SK-N-SH (cell line): ENCODE measurements around the gene RASSF1. TPM values are rescaled to one million over a fixed set of nuclear protein-coding genes. Genes with fewer than 3 reads are reported as not detected.

Experiments
- CTCF ChIA-PET: fragments of 300-600, 350-600 bp; formaldehyde crosslinking; extraction: SDS; loops from one replicate; lab custom pipeline; 2021; lab: Yijun Ruan, JAX
- POLR2A ChIA-PET: fragments of 350-600 bp; sonication (Branson Sonifier 250); formaldehyde crosslinking; extraction: SDS; loops from one replicate; lab custom pipeline; 2020; ENCODE audit warnings: antibody characterized with exemption, inconsistent platforms; lab: Yijun Ruan, JAX
- DNase-seq: peaks from one replicate; pipeline ENCODE4 v3.0.0; 2012
- H2AFZ ChIP-seq: fragments of 200-600 bp; sonication (generic); 2 replicates; pipeline ENCODE4 v1.8.1; 2016; ENCODE audit warnings: antibody characterized with exemption, mild to moderate bottlenecking, low read depth
- H3F3A ChIP-seq: fragments of 200-600 bp; sonication (generic); replicated peaks from 2 replicates; pipeline ENCODE3; 2016; ENCODE audit warnings: antibody characterized with exemption, mild to moderate bottlenecking; ENCODE audit not compliant: insufficient read depth
- H3K27ac ChIP-seq, 2 experiments: fragments of 200-500 bp in 1 of 2; fragments of 200-600 bp in 1 of 2; sonication (Bioruptor generic) in 1 of 2; sonication (generic), shearing (Covaris generic) in 1 of 2; 2 replicates each; pipeline versions ENCODE4 v1.5.1 to v1.6.1; 2014 to 2016; ENCODE audit warnings: low read depth in 2 of 2, inconsistent platforms in 1 of 2, low read length in 1 of 2, mild to moderate bottlenecking in 1 of 2, mixed read lengths in 1 of 2
- H3K27me3 ChIP-seq: fragments of 200-600 bp; sonication (generic), shearing (Covaris generic); 2 replicates; pipeline ENCODE4 v1.6.1; 2016; ENCODE audit warnings: mixed run types; ENCODE audit not compliant: insufficient read depth
- H3K36me3 ChIP-seq, 2 experiments: fragments of 200-500 bp in 1 of 2; fragments of 200-600 bp in 1 of 2; sonication (Bioruptor generic) in 1 of 2; sonication (generic) in 1 of 2; replicated peaks in 1 of 2; 2 replicates each; pipeline versions ENCODE3 to v1.5.1; 2014 to 2016; ENCODE audit warnings: low read length in 1 of 2, mild to moderate bottlenecking in 1 of 2; ENCODE audit not compliant: insufficient read depth in 2 of 2, control insufficient read depth in 1 of 2
- H3K4me1 ChIP-seq, 2 experiments: fragments of 200-500 bp in 1 of 2; fragments of 200-600 bp in 1 of 2; sonication (Bioruptor generic) in 1 of 2; sonication (generic), shearing (Covaris generic) in 1 of 2; 2 replicates each; pipeline versions ENCODE4 v1.5.1 to v1.6.1; 2014 to 2016; ENCODE audit warnings: low read depth in 1 of 2, low read length in 1 of 2, mixed run types in 1 of 2; ENCODE audit not compliant: insufficient read depth in 2 of 2, control insufficient read depth in 1 of 2
- H3K4me2 ChIP-seq: fragments of 200-600 bp; sonication (generic), shearing (Covaris generic); 2 replicates; pipeline ENCODE4 v1.6.1; 2017; ENCODE audit warnings: mixed run types
- H3K4me3 ChIP-seq, 2 experiments: fragments of 200-500 bp in 1 of 2; fragments of 200-600 bp in 1 of 2; sonication (Bioruptor generic) in 1 of 2; sonication (generic), shearing (Covaris generic) in 1 of 2; 2 replicates each; pipeline versions ENCODE4 v1.5.1 to v1.8.1; 2014 to 2016; ENCODE audit warnings: low read depth in 2 of 2, inconsistent platforms in 1 of 2, low read length in 1 of 2, mild to moderate bottlenecking in 1 of 2, mixed read lengths in 1 of 2, moderate library complexity in 1 of 2
- H3K79me2 ChIP-seq: fragments of 200-600 bp; sonication (generic); 2 replicates; pipeline ENCODE4 v1.8.1; 2017; ENCODE audit warnings: mild to moderate bottlenecking; ENCODE audit not compliant: insufficient read depth
- H3K9ac ChIP-seq: fragments of 200-600 bp; sonication (generic); 2 replicates; pipeline ENCODE4 v1.6.1; 2017; ENCODE audit warnings: mixed run types
- H3K9me2 ChIP-seq: fragments of 200-600 bp; sonication (generic); 2 replicates; pipeline ENCODE4 v1.6.1; 2017; ENCODE audit warnings: mixed run types
- H3K9me3 ChIP-seq: fragments of 200-600 bp; sonication (generic); 2 replicates; pipeline ENCODE4 v1.6.1; 2017; ENCODE audit warnings: mixed run types, mild to moderate bottlenecking, moderate library complexity
- H4K20me1 ChIP-seq: fragments of 200-600 bp; sonication (generic); 2 replicates; pipeline ENCODE4 v1.6.1; 2017; ENCODE audit warnings: mild to moderate bottlenecking, mixed run types; ENCODE audit not compliant: insufficient read depth
- ELF1 ChIP-seq: IDR thresholded peaks from 2 replicates; pipeline ENCODE4 v1.4.0; 2012
- EP300 ChIP-seq, 2 experiments: IDR thresholded peaks; 2 replicates each; pipeline versions ENCODE4 v1.4.0 to v1.6.1; 2012; ENCODE audit warnings: borderline replicate concordance in 1 of 2, low read depth in 1 of 2, low read length in 1 of 2
- FOSL2 ChIP-seq: IDR thresholded peaks from 2 replicates; pipeline ENCODE4 v1.4.0; 2012; ENCODE audit warnings: low read depth, mild to moderate bottlenecking, moderate library complexity, borderline replicate concordance
- FOXJ3 ChIP-seq: sonication (generic); formaldehyde crosslinking; IDR thresholded peaks from 2 replicates; pipeline ENCODE4 v1.5.1; 2020; ENCODE audit warnings: mild to moderate bottlenecking, missing genetic modification reagents
- FOXM1 ChIP-seq: IDR thresholded peaks from 2 replicates; pipeline ENCODE4 v1.4.0; 2012; ENCODE audit warnings: low read depth, mild to moderate bottlenecking
- MXI1 ChIP-seq: IDR thresholded peaks from 2 replicates; pipeline ENCODE4 v1.6.1; 2012; ENCODE audit warnings: mild to moderate bottlenecking, low read depth, low read length, improper control_type of control experiment
- NRF1 ChIP-seq: IDR thresholded peaks from 2 replicates; pipeline ENCODE4 v1.6.1; 2012; ENCODE audit warnings: low read depth, mild to moderate bottlenecking, low read length
- POLR2AphosphoS5 ChIP-seq: IDR thresholded peaks from 2 replicates; pipeline ENCODE4 v1.6.1; 2012; ENCODE audit warnings: low read depth, low read length
- RAD21 ChIP-seq: IDR thresholded peaks from 2 replicates; pipeline ENCODE4 v1.6.1; 2012; ENCODE audit warnings: mild to moderate bottlenecking, low read length
- RCOR1 ChIP-seq: fragments of 150-350 bp; IDR thresholded peaks from 2 replicates; pipeline ENCODE4 v1.6.1; 2017; ENCODE audit warnings: antibody characterized with exemption, low read length
- REST ChIP-seq: IDR thresholded peaks from 2 replicates; pipeline ENCODE4 v1.6.1; 2012; ENCODE audit warnings: mild to moderate bottlenecking, low read depth, low read length, moderate library complexity
- RFX5 ChIP-seq: IDR thresholded peaks from 2 replicates; pipeline ENCODE4 v1.6.1; 2012; ENCODE audit warnings: mild to moderate bottlenecking, improper control_type of control experiment, low read length
- SIN3A ChIP-seq: IDR thresholded peaks from 2 replicates; pipeline ENCODE4 v1.6.1; 2012; ENCODE audit warnings: low read depth, mild to moderate bottlenecking, low read length, moderate library complexity, borderline replicate concordance
- TAF1 ChIP-seq: IDR thresholded peaks from 2 replicates; pipeline ENCODE4 v1.6.1; 2012; ENCODE audit warnings: low read depth, mild to moderate bottlenecking, low read length, moderate library complexity, borderline replicate concordance
- TCF12 ChIP-seq: IDR thresholded peaks from 2 replicates; pipeline ENCODE4 v1.4.0; 2012
- USF1 ChIP-seq: IDR thresholded peaks from 2 replicates; pipeline ENCODE4 v1.4.0; 2012; ENCODE audit warnings: low read depth, borderline replicate concordance
- USF2 ChIP-seq: fragments of 150-350 bp; IDR thresholded peaks from 2 replicates; pipeline ENCODE4 v1.6.1; 2017; ENCODE audit warnings: antibody characterized with exemption, low read length, low read depth, borderline replicate concordance
- YY1 ChIP-seq: IDR thresholded peaks from 2 replicates; pipeline ENCODE4 v1.4.0; 2012; ENCODE audit warnings: low read depth, mild to moderate bottlenecking
- WGBS: methylation state at CpG from one replicate; pipeline ENCODE4 v1.1.6; 2017; ENCODE audit warnings: low lambda C conversion rate; 5-methylcytosine and 5-hydroxymethylcytosine counted together
- polyA plus RNA-seq, 3 experiments: library from polyadenylated mRNA; depleted of rRNA; stranded (reverse); fragments of >200 nt; gene quantifications; 2 replicates each; pipeline ENCODE4 v1.2.3, GENCODE V29; 2012
- TF ChIP-seq, protein P1 (sequence below): IDR thresholded peaks from 2 replicates; pipeline ENCODE4 v1.4.0; 2012; ENCODE audit warnings: low read depth

The RASSF1 gene
- polyA plus RNA-seq, 1 of the 3 experiments (the other 2 are of a cell fraction), result 28.1 TPM

DNA sequence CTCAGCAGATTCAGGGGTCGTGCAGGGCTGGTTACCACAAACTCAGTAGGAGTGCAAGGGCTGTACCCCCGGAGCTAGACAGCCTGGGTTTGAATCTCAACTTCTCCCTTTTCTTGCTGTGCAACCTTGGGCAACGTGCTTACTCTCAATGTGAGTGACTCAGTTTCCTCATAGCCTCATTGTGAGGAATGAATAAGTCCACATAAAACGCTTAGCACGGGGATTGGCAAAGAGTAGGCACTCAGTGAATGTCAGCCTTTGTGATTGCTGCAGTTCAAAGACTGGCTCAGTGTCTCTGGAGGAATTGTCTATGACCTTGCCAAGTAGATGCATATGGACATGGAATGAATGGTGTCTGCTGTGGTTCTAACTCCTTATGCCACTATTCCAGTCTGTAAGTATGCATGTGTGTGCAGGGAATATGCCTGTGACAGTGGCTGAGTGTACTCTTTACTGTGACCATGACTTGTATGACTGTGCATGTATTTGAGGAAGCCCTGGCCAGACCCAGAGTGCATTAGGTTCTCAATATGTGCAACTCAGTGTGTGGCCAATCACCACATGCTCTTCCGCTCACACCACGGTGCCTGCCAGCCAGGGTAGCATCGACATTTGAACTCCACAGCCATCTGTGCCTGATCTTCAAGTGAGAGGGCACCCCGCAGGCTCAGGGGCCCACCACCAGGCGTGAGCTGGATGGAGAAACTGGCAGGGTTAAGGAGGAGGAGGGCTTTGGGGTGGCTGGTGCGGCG lies 40.5 kb downstream of the RASSF1 start:
- no peaks in the 10 kb centered on the region for H3K9me2 ChIP-seq
- no peaks in the 10 kb centered on the region for H3K9me3 ChIP-seq
- H3K4me2 ChIP-seq, result peak overlapping the region; percentile 86

More for the DNA sequence above, 40.5 kb downstream of the RASSF1 start:
- peaks cover 10 to 38% of the 10 kb centered on the region in 2 experiments; a peak in 2 of 4 replicates for H3K4me1 ChIP-seq
- 55% methylated on average over 8 of the region's 12 CpGs for WGBS
- no peaks in the 10 kb centered on the region for H3F3A ChIP-seq
- peak overlapping the region; percentile 54 to 79; a peak in 3 of 4 replicates for H3K27ac ChIP-seq
- H3K79me2 ChIP-seq, result peaks cover 7% of the 10 kb centered on the region; the same call in 1 of the 2 replicates
- POLR2A ChIA-PET, result interaction anchor here (0.7 to 1.6 kb wide), 6 partner anchors 15 to 48 kb away, joined by 3 to 6 read pairs (median 4); partner anchors contain the start of gene TUSC2
- H3K27me3 ChIP-seq, result no peaks in the 10 kb centered on the region
- DNase-seq, result no peak
- H3K36me3 ChIP-seq, result peaks cover 0 to 6% of the 10 kb centered on the region in 2 experiments
- H3K9ac ChIP-seq, result peak overlapping the region; percentile 62
- H4K20me1 ChIP-seq, result no peaks in the 10 kb centered on the region
- CTCF ChIA-PET, result interaction anchor here (1.0 to 7.7 kb wide), 7 partner anchors 11 to 71 kb away, joined by 3 to 45 read pairs (median 4); partner anchors contain the start of gene LSMEM2
- H3K4me3 ChIP-seq, result peak overlapping the region; percentile 52 to 66
- peak overlapping the region; percentile 80 for H2AFZ ChIP-seq
- TF ChIP-seq USF1, result no peak
- no peak for TF ChIP-seq POLR2AphosphoS5
- no peak for TF ChIP-seq TAF1
- TF ChIP-seq NRF1, result no peak
- TF ChIP-seq FOXJ3 (CRISPR knock-in tag), result no peak
- no peak for TF ChIP-seq TCF12
- TF ChIP-seq MXI1, result no peak
- no peak for TF ChIP-seq EP300 (IDR thresholded peaks at IDR 0.05; ENCODE audit: borderline replicate concordance in 1 of 2, low read depth in 1 of 2, low read length in 1 of 2)
- TF ChIP-seq RFX5, result no peak
- TF ChIP-seq RCOR1, result no peak
- TF ChIP-seq REST, result no peak
- no peak for TF ChIP-seq YY1
- TF ChIP-seq FOSL2, result no peak
- no peak for TF ChIP-seq ELF1
- no peak for TF ChIP-seq USF2
- TF ChIP-seq FOXM1, result no peak
- TF ChIP-seq RAD21, result no peak
- TF ChIP-seq, protein P1, sequence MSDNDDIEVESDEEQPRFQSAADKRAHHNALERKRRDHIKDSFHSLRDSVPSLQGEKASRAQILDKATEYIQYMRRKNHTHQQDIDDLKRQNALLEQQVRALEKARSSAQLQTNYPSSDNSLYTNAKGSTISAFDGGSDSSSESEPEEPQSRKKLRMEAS, result no peak
- TF ChIP-seq SIN3A, result no peak
